HG02610 (cell line): ENCODE measurements around the gene PTPRD.

ENCODE experiments used
- ATAC-seq: cut with Tn5 transposase; IDR thresholded peaks from one replicate; pipeline ENCODE4 v1.9.1; 2021; ENCODE audit warnings: mild to moderate bottlenecking, moderate library complexity; ENCODE audit not compliant: unreplicated experiment

Gene PTPRD

GRCh38 chr9:8815219-8815618 is 1797.6 kb downstream of the PTPRD start:
- no peak for ATAC-seq

GRCh38 chr9:8812888-8813287 is 1799.9 kb downstream of the PTPRD start:
- no peak for ATAC-seq

GRCh38 chr9:8809741-8810140 is 1803.1 kb downstream of the PTPRD start:
- no peak for ATAC-seq

GRCh38 chr9:8806150-8806549 is 1806.7 kb downstream of the PTPRD start:
- ATAC-seq, result no peak

GRCh38 chr9:8804613-8805012 is 1808.2 kb downstream of the PTPRD start:
- ATAC-seq, result no peak

GRCh38 chr9:8802242-8802641 is 1810.6 kb downstream of the PTPRD start:
- no peak for ATAC-seq

GRCh38 chr9:8800196-8800595 is 1812.6 kb downstream of the PTPRD start:
- ATAC-seq, result no peak

GRCh38 chr9:8799615-8800014 is 1813.2 kb downstream of the PTPRD start:
- no peak for ATAC-seq

- no peak for ATAC-seq
Observed at GRCh38 chr9:8799206-8799605, 1813.6 kb downstream of the PTPRD start.

- ATAC-seq, result no peak
Observed at GRCh38 chr9:8784838-8785237, 1828.0 kb downstream of the PTPRD start.

- ATAC-seq, result no peak
Observed at GRCh38 chr9:8783941-8784340, 1828.9 kb downstream of the PTPRD start.

GRCh38 chr9:8782237-8782636 is 1830.6 kb downstream of the PTPRD start:
- ATAC-seq, result no peak

- ATAC-seq, result no peak
Observed at GRCh38 chr9:8781458-8781857, 1831.3 kb downstream of the PTPRD start.

- no peak for ATAC-seq
Observed at GRCh38 chr9:8780386-8780785, 1832.4 kb downstream of the PTPRD start.

GRCh38 chr9:8779478-8779877 is 1833.3 kb downstream of the PTPRD start:
- ATAC-seq, result no peak

- ATAC-seq, result no peak
Observed at GRCh38 chr9:8778356-8778755, 1834.4 kb downstream of the PTPRD start.

- no peak for ATAC-seq
Observed at GRCh38 chr9:8772302-8772701, 1840.5 kb downstream of the PTPRD start.

- no peak for ATAC-seq
Observed at GRCh38 chr9:8769153-8769552, 1843.6 kb downstream of the PTPRD start.

GRCh38 chr9:8766096-8766495 is 1846.7 kb downstream of the PTPRD start:
- ATAC-seq, result no peak

GRCh38 chr9:8764051-8764450 is 1848.8 kb downstream of the PTPRD start:
- ATAC-seq, result no peak

- no peak for ATAC-seq
Observed at GRCh38 chr9:8762479-8763085, 1850.2 kb downstream of the PTPRD start.

- ATAC-seq, result no peak
Observed at GRCh38 chr9:8760000-8760767, 1852.6 kb downstream of the PTPRD start.

GRCh38 chr9:8757881-8758280 is 1854.9 kb downstream of the PTPRD start:
- no peak for ATAC-seq
